ENCODE measurements around the gene LRRC32. TPM values are rescaled to one million over a fixed set of nuclear protein-coding genes. Genes with fewer than 3 reads are reported as not detected.

Gene LRRC32
- total RNA-seq, 1 donor from 2014 or later, result 5.6 TPM

- peak; percentile 52 for DNase-seq (ENCODE audit: low read depth)
Measured at GRCh38 chr11:76700177-76701100, 29.9 kb upstream of the LRRC32 start.

- DNase-seq (ENCODE audit: low read depth), result no peak
Measured at GRCh38 chr11:76699451-76700091, 29.0 kb upstream of the LRRC32 start.

DNA sequence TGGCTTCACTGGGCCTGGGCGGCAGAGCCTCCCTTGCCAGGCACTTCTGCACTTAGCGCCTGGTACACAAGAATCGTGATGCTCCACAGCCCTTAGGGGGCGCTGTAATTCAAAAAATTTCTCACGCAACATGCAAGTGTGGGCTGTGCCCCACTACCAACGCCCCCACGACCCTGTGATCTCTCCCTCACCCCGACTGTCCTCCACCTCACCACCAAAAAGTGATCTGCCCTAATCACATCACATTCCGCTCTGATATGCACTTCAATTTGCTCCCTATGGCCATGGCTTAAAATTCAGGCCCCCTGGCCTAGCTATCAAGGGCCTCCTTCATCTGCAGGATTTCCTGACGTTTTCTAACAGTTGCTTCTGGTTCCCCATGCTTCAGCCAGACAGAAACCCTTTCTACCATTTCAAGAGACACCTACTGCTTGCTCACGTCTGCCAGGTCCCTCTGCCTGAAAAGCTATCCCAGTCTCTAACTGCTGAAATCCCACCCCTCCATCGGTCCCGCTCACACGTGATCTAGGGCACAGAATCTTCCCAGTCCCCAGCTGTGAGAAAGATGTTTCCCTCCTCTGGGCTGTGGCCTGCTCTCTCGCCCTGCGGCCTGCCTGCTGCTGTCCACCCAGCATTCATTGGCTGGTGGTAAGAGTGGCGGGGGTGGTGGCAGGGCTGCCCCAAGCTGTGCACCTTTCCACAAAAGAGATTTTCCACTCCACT, 27.9 kb upstream of the LRRC32 start:
- DNase-seq (ENCODE audit: low read depth), result no peak

DNA sequence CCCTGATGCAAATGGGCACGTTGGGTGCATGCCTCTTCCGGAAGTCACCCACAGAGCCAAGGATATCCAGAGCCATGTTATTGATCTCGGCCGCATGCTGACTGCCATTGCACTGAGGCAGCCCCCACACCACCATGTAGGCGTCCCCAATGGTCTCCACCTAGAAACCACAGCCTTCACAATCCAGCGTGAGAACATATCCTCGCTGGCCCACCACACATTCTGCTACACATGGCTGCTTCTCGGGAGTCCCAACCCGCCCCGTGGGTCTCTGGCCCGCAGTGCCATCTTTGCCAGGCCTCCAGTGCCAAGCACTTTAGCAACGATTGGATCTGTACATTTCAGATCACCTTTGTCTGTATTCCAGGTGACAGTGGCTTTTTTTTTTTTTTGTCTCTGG, 26.2 kb upstream of the LRRC32 start:
- no peak for DNase-seq (ENCODE audit: low read depth)

GRCh38 chr11:76695771-76696170, 25.2 kb upstream of the LRRC32 start:
- no peak for DNase-seq (ENCODE audit: low read depth)

GRCh38 chr11:76695133-76695532, 24.6 kb upstream of the LRRC32 start:
- DNase-seq (ENCODE audit: low read depth), result no peak

- DNase-seq (ENCODE audit: low read depth), result no peak
Measured at GRCh38 chr11:76694664-76695063, 24.1 kb upstream of the LRRC32 start.

DNA sequence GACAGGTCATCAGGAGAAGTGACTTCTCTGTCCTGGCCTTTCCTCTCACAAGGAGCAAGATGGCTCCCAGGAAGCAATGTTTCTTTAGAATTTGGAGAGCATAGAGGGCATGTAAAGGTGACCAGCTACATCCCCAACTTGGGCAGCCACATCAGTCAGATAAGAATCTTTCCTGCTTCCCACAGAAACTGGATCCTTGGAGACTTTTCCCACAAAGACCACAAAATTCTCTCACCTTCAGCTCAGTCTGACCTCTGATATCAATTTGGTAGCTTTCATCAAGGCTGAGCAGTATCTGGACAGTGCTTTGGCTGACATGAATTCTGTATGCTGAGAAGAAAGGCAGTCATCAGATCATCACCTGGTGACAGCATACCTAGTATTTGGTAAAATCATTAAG, 23.3 kb upstream of the LRRC32 start:
- no peak for DNase-seq (ENCODE audit: low read depth)

DNA sequence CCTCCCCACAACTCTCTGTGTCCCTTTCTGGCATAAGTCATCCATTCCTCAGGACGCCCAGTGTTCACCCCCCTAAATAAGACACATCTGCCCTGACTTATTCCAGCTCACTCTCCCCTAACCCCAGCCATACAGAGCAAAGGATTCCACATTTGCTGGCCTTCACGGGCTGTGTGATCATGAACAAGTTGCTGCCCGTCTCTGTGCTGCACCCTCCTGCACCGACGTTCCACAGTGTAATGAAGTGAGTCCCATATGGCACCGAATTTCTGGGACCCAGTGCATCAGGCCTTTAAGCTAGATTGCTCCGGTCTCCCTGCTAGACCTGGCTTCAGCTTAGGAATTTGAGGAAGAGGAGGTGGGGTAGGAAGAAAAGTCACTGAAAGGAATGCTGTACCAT, 22.4 kb upstream of the LRRC32 start:
- no peak for DNase-seq (ENCODE audit: low read depth)

GRCh38 chr11:76691655-76692054, 21.1 kb upstream of the LRRC32 start:
- DNase-seq (ENCODE audit: low read depth), result no peak

DNA sequence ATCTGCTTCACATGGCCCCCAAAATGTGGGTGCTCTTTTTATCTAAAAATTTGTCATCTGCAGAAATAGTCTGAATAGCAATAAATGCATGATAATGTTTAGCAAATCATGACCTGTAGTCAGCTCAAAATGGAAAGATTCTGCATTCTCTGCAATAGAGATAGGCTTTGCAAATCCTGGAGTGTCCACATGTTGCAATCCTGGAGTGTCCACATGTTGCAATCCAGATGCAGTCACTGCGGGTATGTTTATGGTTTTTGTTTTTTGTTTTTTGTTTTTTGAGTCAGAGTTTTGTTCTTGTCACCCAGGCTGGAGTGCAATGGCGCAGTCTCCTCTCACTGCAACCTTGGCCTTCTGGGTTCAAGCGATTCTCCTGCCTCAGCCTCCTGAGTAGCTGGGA, 20.2 kb upstream of the LRRC32 start:
- DNase-seq (ENCODE audit: low read depth), result peak; percentile 25

DNA sequence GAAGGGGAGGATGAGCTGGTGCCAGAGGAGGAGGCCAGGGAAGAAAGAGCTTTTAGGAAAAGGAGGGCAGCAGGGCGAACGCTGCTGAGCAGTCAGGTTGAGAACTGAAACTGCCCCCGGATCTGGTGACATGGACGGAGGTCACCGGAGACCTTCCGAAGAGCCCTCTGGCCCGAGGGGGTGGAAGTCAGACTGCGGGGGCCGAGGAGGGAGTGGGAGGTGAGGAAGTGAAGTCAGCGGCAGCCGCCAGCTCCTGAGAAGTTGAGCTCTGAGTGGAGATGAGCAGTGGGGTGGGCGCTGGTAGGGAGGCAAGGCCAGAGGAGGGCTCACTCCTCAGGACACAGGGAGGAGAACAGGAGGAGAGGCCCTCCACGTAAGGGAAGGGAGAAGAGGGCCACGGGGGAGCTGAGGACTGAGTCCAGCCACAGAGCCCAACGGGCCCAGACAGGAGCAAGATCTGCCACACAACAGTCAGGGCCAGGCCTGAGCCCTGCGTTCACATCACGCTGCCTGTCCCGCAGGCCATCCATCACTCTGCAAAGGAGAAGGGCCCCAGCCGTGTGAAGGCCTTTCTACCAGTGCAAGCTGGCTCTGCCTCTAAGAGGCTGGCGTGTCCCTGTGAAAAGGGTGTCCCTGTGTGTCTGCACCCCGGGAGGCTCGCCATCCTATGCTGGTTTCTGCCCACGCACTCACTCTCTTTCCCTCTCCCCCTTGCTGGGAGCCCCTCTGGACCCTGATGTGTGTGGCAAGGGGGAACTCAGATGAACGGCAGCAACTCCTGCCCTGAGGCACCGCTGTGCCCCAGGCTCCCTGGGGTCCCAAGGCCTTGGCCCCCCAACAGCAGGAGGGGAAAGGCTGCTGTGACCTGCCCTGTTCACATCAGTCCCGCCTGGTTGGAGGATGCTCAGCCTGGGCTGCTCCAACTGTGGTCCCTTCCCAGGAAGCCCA, 19.0 kb upstream of the LRRC32 start:
- DNase-seq (ENCODE audit: low read depth), result no peak

DNA sequence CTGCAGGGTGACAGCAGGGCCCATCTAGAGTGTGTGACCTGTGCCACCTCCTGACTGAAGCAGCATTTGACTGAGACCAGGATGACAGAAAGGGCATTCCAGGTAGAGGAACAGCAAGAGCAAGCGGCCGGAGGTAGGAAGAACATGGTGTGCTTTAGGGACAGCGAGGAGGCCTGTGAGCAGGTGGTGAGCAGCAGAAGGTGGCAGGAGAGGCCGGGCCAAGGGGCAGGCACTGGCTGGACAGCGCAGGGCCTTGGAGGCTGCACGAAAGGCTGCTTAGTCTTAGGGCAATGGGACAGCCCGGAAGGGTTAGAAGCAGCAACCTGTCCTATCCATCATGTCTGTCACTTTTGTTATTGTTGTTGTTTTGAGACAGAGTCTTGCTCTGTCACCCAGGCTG, 17.6 kb upstream of the LRRC32 start:
- no peak for DNase-seq (ENCODE audit: low read depth)

DNA sequence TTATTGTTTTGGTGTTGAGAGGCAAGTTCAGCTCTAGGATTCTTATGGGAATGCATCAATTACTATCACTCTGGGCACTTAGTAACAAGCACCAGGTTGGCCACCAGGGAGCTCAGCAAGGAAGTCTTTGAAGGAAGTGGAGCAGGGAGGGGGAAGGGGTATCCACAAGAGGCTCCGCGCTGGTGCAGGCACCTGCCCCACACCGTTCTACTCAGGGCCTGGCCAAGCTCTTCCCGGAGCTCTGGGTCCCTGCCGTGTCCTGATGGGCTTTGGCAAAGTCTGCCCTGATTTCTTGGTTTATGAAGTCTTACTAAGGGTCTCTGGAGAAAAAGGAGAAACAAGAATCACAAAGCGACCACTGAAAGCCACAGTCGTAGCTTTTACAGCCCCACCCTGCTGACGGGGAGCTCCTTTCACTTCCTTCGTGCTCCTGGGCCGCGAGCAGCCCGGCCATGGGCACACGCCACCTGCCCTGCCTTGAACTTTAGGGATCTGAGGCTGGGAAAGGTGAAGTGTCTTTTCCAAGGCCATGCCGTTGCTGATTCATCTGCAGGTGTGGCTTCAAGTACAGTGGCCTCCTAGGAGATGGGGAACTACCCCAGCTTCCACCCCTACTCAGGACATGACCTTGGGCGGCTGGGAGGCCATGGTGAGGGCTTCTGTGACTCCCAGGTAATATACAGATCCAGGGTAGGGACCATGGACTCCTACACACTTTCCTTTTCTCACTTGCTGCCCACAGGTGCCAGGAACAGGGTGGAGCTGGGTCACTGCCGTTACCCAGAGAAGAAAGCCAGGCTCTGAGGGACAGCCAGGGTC, 15.9 kb upstream of the LRRC32 start:
- no peak for DNase-seq (ENCODE audit: low read depth)

- DNase-seq (ENCODE audit: low read depth), result no peak
Measured at GRCh38 chr11:76685831-76686230, 15.3 kb upstream of the LRRC32 start.

DNA sequence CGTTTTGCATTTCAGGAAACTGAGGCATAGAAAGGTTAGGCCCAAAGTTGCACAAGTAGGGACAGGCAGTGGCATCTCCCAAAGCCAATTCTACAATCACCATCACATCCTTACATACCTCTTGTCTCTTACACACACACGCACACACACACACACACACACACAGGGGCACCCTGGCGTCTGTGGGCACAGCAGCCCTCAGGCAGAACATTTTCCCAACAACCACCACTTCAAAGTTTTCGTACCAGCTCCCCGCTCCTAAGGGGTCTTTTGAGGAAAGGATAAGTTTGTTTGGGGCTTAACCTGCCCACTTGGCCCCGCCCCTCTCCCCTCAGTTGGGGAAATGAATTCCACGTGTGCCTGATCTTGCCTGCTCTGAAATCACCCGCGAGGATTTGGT, 14.7 kb upstream of the LRRC32 start:
- DNase-seq (ENCODE audit: low read depth), result no peak

DNA sequence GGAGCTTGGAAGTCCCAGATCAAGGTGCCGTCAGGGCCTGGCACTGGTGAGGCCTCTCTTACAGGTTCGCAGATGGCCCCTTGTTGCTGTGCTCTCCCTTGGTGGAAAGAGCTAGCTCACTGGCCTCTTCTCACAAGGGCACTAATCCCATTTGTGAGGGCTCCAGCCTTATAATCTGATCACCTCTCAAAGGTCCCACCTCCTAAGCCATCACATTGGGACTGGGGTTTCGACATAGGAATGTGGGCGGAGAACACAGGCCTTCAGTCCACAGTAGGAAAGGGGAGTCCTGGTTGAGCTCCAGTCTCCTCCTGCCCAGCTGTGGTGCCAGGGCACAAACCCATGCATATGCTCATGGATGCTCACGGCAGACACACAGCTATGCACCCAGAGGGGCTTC, 14.0 kb upstream of the LRRC32 start:
- DNase-seq (ENCODE audit: low read depth), result no peak

GRCh38 chr11:76683161-76684095, 12.9 kb upstream of the LRRC32 start:
- DNase-seq (ENCODE audit: low read depth), result no peak

DNA sequence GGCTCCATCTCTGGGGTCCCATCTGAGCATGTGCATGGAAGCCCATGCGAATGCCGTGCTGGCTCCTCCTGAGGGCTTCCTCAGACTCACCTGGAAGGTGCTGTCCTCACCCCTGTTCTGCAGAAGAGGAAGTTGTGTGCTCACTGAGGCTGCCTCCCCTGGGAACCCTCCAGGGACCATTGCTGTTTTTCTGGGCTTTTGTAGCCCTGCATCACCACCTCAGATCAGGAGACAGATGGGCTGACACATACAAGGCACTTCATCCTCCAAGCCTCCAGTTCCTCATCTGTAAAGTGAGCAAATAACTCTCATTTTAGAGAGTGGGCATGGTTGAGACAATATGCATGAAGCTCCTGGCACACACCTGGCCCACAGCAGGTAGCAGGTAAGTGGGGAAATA, 12.1 kb upstream of the LRRC32 start:
- no peak for DNase-seq (ENCODE audit: low read depth)

DNA sequence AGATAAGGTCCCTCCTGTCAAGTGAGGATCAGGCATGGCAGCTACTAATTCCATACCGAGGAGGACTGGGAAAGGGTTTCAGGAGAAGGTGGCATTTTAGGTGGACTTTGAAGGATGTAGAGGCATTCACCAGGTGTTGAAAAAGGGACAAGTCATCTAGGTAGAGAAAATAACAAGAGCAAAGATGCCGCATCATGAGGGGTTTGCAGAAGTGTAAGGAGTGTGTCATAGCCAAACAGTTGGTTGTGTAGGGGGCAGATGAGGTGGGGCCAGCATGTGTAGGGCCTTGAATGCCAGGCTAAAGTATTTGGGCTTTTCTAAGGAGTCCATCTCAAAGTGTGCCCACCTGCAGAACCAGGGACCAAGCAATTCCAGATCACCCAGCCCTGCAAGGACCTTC, 11.6 kb upstream of the LRRC32 start:
- no peak for DNase-seq (ENCODE audit: low read depth)
